ENCODE results near the gene FNDC8. TPM values are rescaled to one million over a fixed set of nuclear protein-coding genes. Genes with fewer than 3 reads are reported as not detected.

FNDC8 gene
- total and polyA plus RNA-seq, 2 donors (not counting 1 experiment from before 2014, with no cell fraction given): not detected

- no peak overlapping the region for H3K4me3 Mint-ChIP-seq
- peaks cover 21% of the 10 kb centered on the region for H3K27me3 Mint-ChIP-seq
- no peaks in the 10 kb centered on the region for H3K36me3 ChIP-seq (replicated peaks in 1 of 2; ENCODE audit: control extremely low read depth in 1 of 2, control insufficient read depth in 1 of 2, extremely low read depth in 1 of 2, insufficient read depth in 2 of 2, low read length in 1 of 2)
- no peak for DNase-seq
- 95% methylated on average over 10 of the region's 13 CpGs for WGBS (ENCODE audit: insufficient coverage)
- ChIA-PET CTCF (no interaction called here), POLR2A (no interaction called here)
- H3K4me1 ChIP-seq (ENCODE audit: control insufficient read depth in 2 of 2, insufficient read depth in 2 of 2, low read length in 2 of 2): no peaks in the 10 kb centered on the region
- no peak overlapping the region for H3K9ac ChIP-seq (ENCODE audit: low read length)
- H4K20me1 ChIP-seq (ENCODE audit: control insufficient read depth, insufficient read depth, low read length, poor library complexity, severe bottlenecking): no peaks in the 10 kb centered on the region
- ATAC-seq (ENCODE audit: low read depth): no peak
- no peak overlapping the region for H2AFZ ChIP-seq (ENCODE audit: insufficient read depth, low read depth, low read length, poor library complexity, severe bottlenecking)
- H3K9me3 Mint-ChIP-seq (ENCODE audit: insufficient read depth): no peaks in the 10 kb centered on the region
- no peak overlapping the region for H3K27ac ChIP-seq (ENCODE audit: low read length in 2 of 2)
- H3K4me1 Mint-ChIP-seq: no peaks in the 10 kb centered on the region
- intact Hi-C loops (cut with micrococcal nuclease): no loop called here
- no peaks in the 10 kb centered on the region for H3K79me2 ChIP-seq (ENCODE audit: control insufficient read depth, insufficient read depth, low read length)
- TF ChIP-seq EZH2 (IDR thresholded peaks at IDR 0.05; ENCODE audit: borderline replicate concordance, insufficient read depth, low read depth, low read length, poor library complexity, severe bottlenecking): no peak
- no peak for TF ChIP-seq CTCF (IDR thresholded peaks at IDR 0.05)
- peaks cover 0 to 6% (median 2%) of the 10 kb centered on the region in 4 experiments for H3K27me3 ChIP-seq (replicated peaks in 1 of 4; ENCODE audit: control extremely low read depth in 1 of 4, control insufficient read depth in 3 of 4, insufficient read depth in 4 of 4, low read length in 3 of 4)
- no peak overlapping the region for H3K27ac Mint-ChIP-seq
- H3K4me3 ChIP-seq (ENCODE audit: control extremely low read depth in 1 of 5, extremely low read depth in 1 of 5, insufficient read depth in 1 of 5, low read depth in 2 of 5, low read length in 4 of 5): no peak overlapping the region
- H3K4me2 ChIP-seq (replicated peaks; ENCODE audit: low read depth, low read length, poor library complexity, severe bottlenecking): no peak overlapping the region
- H3K9me3 ChIP-seq (ENCODE audit: control extremely low read depth in 1 of 3, control insufficient read depth in 2 of 3, insufficient read depth in 1 of 3, low read length in 2 of 3): no peaks in the 10 kb centered on the region
Observed at GRCh38 chr17:35154196-35155165, 33.1 kb downstream of the FNDC8 start.

- Histone ChIP-seq H2AFZ (ENCODE audit: insufficient read depth, low read depth, low read length, poor library complexity, severe bottlenecking) (no peak overlapping the region), H3K4me3 (ENCODE audit: control extremely low read depth in 1 of 5, extremely low read depth in 1 of 5, insufficient read depth in 1 of 5, low read depth in 2 of 5, low read length in 4 of 5) (no peak overlapping the region), H3K9ac (ENCODE audit: low read length) (no peak overlapping the region), H3K4me2 (replicated peaks; ENCODE audit: low read depth, low read length, poor library complexity, severe bottlenecking) (no peak overlapping the region), H3K9me3 (ENCODE audit: control extremely low read depth in 1 of 3, control insufficient read depth in 2 of 3, insufficient read depth in 1 of 3, low read length in 2 of 3) (no peaks in the 10 kb centered on the region), H3K36me3 (replicated peaks in 1 of 2; ENCODE audit: control extremely low read depth in 1 of 2, control insufficient read depth in 1 of 2, extremely low read depth in 1 of 2, insufficient read depth in 2 of 2, low read length in 1 of 2) (no peaks in the 10 kb centered on the region), H4K20me1 (ENCODE audit: control insufficient read depth, insufficient read depth, low read length, poor library complexity, severe bottlenecking) (no peaks in the 10 kb centered on the region), H3K79me2 (ENCODE audit: control insufficient read depth, insufficient read depth, low read length) (no peaks in the 10 kb centered on the region), H3K27ac (ENCODE audit: low read length in 2 of 2) (no peak overlapping the region), H3K4me1 (ENCODE audit: control insufficient read depth in 2 of 2, insufficient read depth in 2 of 2, low read length in 2 of 2) (no peaks in the 10 kb centered on the region), H3K27me3 (replicated peaks in 1 of 4; ENCODE audit: control extremely low read depth in 1 of 4, control insufficient read depth in 3 of 4, insufficient read depth in 4 of 4, low read length in 3 of 4) (peaks cover 0 to 5% (median 2%) of the 10 kb centered on the region in 4 experiments)
- Mint-ChIP-seq H3K4me1 (no peaks in the 10 kb centered on the region), H3K27ac (no peak overlapping the region), H3K9me3 (ENCODE audit: insufficient read depth) (no peaks in the 10 kb centered on the region), H3K4me3 (no peak overlapping the region), H3K27me3 (peaks cover 26% of the 10 kb centered on the region)
- CTCF ChIA-PET: no interaction called here
- 95% methylated on average over 5 of the region's 7 CpGs for WGBS (ENCODE audit: insufficient coverage)
- no peak for DNase-seq
- no peak for ATAC-seq (ENCODE audit: low read depth)
- TF ChIP-seq EZH2 (IDR thresholded peaks at IDR 0.05; ENCODE audit: borderline replicate concordance, insufficient read depth, low read depth, low read length, poor library complexity, severe bottlenecking) (no peak), CTCF (IDR thresholded peaks at IDR 0.05) (no peak)
- intact Hi-C loops (cut with micrococcal nuclease): no loop called here
- POLR2A ChIA-PET: no interaction called here
Observed at GRCh38 chr17:35155246-35155645, 33.8 kb downstream of the FNDC8 start.
